GM21737 (cell line): ENCODE measurements around the gene SMCO4.
A peak's percentile ranks its signal among the peaks of the same experiment; 100 is the strongest.

ENCODE experiments used
- ATAC-seq: cut with Tn5 transposase; IDR thresholded peaks from one replicate; pipeline ENCODE4 v1.9.1; 2021; ENCODE audit warnings: mild to moderate bottlenecking, moderate library complexity; ENCODE audit not compliant: unreplicated experiment

Gene SMCO4

DNA sequence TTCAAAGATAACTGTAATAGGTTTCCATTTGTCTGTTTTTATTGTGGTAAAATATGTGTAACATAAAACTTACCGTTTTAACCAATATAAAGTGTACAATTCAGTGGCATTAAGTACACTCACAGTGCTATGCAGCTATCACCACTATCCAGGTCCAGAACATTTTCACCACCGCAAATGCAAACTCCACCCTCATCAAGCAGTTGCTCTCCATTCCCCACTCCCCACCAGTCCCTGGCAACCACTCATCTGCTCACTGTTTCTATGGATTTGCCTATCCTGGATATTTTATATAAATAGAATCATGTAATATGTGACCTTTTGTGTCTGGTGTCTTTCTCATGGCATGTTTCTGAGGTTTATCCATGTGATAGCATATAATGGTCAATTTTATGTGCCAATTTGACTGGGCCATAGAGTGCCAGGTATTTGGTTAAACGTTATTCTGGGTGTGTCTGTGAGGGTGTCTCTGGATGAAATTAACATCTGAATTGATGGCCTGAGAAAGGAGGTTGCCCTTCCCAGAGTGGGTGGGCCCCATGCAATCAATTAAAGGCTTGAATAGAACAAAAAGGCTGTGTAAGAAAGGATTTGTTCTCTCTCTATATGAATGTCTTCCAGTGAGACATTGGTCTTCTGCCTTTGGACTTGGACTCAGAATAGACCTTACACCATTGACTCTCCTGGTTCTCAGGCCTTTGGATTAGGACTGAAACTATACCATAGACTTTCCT lies 17.2 kb upstream of the SMCO4 start:
- ATAC-seq: no peak

DNA sequence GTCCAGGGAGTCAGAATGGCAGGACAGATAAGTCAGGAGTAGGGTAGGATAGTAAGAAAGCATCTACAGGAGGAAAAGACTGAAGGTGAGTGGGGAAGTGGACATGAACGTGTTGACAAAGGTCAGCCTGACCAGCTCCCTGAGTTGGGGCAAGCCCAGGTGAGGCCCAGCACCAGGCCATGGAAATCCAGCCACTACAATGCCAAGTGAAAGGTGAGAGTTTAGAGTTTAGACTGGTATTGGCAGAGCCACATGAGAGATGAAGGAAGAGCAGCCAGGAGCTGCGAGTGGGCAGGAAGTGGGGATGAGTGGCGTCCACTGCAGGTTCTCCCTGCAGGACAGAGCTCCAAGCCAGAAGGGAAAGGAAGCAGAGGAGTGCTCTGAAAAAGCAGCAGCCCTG lies 16.5 kb upstream of the SMCO4 start:
- ATAC-seq: no peak

DNA sequence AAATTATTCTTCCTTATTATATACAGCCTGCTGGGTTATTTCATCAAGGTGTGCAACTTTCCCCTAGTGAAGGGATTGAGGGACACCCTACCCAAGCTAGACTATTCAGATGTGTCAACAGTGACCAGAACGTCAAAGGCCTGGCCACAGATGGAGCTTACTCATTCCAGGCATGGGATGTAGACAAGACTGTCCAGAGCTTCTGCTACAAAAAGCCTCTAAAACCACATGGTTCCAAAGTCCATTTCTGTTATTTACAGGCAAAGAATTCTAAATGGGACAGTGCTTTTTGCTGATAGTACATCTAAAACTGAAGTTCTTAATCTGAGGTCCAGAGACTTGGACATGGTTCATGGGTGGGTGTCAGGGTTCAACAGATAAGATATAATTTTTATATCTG lies 9.7 kb upstream of the SMCO4 start:
- ATAC-seq: no peak

- ATAC-seq: no peak
Observed at GRCh38 chr11:93549976-93550375, 6.8 kb upstream of the SMCO4 start.

DNA sequence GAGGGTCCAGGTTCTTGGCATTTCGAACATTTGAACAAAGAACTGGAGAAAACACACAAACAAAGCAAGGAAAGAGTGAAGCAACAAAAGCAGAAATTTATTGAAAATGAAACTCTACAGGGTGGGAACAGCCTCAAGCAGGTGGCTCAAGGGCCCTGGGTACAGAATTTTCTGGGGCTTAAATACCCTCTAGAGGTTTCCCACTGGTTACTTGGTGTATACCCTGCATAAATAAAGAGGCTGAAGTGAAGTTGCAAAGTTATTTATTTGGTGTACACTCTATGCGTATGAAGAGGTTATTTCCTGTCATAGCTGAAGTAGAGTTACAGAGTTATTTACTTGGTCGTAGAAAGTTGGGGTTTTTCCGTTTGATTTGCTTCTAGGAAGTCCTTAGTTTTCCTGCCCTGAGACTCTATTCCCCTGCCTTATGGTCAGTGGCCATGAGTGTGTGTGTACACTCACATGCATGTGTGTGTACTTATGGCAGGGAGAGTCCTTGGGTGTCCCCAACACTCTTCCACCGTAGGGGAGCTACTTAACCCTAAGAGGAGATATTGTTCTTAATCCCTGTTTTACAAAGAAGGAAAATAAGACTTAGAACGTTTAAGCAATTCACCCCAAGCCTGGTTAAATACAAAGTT lies 5.6 kb upstream of the SMCO4 start:
- ATAC-seq: no peak

DNA sequence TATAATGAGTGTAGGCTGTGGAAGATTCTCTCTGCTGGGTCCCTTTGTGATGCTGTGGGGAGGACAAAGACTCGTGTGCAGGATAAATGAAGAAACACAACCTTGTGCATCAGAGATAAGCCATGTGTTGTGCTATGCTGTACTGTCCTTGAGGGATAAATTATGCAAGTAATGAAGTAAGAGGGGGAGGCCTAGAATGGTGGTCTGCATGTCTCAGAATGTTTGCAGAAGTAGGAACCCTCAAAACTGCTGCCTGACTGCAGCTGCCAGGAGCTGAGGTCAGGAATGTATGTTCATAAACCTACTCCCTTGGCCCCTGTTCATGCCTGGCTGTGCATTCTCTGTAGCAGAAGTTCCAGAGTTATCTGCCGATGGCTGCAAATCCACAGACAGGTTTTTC lies 4.6 kb upstream of the SMCO4 start:
- ATAC-seq: no peak

DNA sequence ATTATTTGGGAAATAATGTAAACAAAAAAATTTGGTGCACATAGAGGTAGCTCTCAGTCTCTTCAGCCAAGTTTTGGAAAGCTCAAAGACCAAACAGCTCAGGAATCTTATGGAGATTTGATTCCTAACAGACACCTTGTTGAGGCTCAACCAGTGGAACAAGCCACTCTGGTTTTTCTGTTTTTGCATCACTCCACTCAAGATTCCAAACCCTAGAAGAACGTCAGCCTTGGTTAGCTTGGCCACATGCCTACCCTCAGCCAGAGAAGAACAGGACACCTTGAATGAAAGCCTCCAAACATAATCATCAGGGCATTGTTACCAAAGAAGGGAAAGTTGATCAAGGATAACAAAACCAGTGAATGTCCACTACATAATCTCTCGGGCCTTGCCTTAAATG lies 3.8 kb upstream of the SMCO4 start:
- no peak for ATAC-seq

- ATAC-seq: no peak
Observed at GRCh38 chr11:93545566-93545965, 2.4 kb upstream of the SMCO4 start.

GRCh38 chr11:93542811-93543229 lies 371 bp downstream of the SMCO4 start:
- ATAC-seq: peak; percentile 34

DNA sequence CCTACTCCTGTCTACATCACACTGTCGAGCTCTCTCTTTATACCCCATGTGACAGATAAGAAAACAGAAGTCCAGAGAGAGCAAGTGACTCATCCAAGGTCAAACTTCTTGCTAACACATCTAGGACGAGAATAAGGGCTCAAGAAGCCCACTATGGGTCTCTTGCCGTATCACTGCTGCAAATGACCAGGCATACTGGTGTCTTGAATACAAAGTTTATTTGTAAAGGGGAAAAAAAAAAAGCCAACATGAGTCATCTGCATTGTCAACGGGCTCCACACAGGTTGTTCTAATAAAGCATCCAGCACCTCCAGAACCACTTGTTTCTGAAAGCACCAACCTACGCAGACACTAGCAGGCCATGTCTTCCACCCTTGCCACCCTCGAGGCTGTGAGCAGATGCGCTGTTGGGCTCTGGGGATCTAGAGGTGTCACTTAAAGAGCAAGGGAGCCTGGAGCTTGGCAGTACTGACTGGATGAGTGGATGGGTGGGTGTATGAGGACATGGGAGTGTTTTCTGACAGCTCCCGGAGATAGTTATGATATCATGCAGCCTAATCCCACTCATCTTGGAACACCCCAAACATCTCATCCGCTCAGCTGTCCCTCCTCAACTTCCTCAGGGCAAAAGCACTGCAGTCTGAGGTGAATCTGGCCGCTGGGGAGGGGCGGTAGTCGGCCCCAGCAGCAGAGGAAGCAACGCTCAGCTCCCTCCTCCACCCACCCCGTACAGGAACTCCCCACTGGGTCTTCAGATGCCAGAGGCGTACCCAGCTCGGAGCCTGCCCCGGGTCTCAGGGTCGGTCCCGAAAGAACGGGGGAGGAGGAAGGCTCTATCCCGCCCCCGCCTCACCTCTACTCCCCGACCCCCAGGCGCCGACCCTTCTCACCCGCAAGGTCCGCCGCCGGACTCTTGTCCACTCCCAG lies 1.0 kb downstream of the SMCO4 start:
- ATAC-seq: peak; percentile 50

- no peak for ATAC-seq
Observed at GRCh38 chr11:93540896-93541553, 2.2 kb downstream of the SMCO4 start.

DNA sequence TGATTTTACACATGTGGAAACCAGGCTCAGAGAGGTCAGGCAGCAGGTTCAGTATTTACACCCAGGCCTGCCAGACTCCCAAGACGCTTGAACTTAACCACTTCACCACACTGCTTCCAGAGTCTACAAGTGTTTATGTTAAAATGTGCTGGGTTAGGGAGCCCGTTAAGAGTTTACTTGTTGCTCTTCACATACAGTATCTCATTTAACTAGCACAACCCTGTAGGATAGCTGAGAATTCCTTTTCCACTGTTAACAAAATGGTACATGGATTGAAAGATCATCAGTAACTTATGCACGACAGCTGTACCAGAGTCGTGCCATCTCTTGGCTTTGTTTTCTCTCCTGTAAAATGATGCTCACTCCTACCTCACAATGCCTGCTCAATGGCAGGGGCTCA lies 2.9 kb downstream of the SMCO4 start:
- ATAC-seq: no peak

- ATAC-seq: no peak
Observed at GRCh38 chr11:93537767-93538261, 5.4 kb downstream of the SMCO4 start.

DNA sequence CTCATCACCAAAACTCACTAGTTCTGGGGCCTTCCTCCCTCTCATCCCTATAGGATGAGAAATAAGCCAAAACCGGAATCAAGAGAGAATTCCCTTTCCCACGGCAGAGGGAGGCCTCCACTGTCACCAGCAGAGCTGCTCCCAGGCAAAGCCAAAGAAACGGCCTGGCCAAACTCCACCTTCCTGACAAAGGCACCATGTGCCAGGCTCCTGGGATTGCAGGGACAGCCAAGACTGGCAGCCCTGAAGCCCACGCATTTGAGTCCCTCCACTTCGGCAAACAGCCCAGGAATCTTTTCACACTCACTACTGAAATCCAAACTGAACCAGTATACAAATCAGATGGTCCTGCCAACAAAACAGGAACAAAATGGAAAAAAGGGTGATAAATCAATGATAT lies 6.1 kb downstream of the SMCO4 start:
- ATAC-seq: no peak

GRCh38 chr11:93536101-93536861 lies 6.9 kb downstream of the SMCO4 start:
- no peak for ATAC-seq

GRCh38 chr11:93535578-93535977 lies 7.6 kb downstream of the SMCO4 start:
- ATAC-seq: peak; percentile 61

DNA sequence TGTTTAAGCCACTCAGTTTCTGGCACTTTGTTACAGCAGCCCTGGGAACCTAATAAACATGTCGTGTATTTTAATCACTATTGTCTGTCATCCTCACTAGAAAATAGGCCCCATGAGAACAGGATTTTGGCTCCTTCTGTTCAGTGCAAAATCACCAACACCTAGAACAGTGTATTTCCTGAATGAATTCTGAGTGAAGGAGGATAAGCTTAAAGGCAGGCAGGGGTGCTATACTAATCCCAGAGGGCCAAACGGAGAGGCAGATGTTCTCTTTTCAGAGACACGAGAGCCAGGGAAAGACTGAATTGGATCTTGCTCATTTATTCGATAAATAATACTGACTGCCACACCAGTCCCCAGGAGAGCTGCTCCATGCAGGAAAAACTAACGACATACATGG lies 10.4 kb downstream of the SMCO4 start:
- no peak for ATAC-seq

DNA sequence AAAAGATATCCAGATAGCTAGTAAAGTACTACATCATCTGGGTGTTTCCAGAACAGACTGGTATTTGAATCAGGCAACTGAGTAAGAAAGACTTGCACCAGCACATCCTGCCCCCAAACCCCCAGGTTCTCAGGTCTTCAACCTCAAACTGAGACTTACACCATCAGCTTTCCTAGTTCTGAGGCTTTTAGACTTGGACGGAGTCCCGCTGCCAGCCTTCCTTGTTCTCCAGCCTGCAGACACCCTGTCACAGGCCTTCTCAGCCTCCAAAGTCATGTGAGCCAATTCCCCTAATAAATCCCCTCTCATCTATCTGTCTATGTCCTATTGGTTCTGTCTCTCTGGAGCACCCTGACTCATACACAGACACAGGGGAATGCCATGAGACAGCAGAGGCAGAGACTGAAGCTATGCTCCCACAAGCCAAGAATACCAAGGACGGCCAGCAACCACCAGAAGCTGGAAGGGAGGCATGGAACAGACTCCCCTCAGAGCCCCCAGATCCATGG lies 10.9 kb downstream of the SMCO4 start:
- no peak for ATAC-seq

DNA sequence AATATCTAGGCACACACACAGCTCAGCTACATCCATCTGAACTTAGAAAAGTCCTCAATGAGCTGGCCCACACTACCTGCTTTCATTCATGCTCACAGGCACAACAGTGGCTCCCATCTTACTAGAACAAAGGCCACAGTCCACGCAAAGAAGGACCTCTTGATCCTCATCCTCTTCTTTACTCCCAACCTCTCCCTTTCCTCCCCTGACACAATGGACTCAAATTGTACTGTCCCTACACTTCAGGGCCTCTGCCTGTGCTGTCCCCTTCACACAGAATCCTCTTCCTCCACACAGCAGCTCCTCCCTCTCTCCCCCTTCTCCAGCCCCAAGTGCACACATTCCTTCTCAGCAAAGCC lies 12.7 kb downstream of the SMCO4 start:
- no peak for ATAC-seq
